GM10266 (cell line): ENCODE results near the gene TNFAIP3.

Experiments
- DNase-seq: peaks from one replicate; pipeline ENCODE4 v3.0.0; 2012; ENCODE audit errors: extremely low spot score
- CTCF ChIP-seq: IDR thresholded peaks from 2 replicates; pipeline ENCODE4 v1.5.1; 2012; ENCODE audit warnings: mild to moderate bottlenecking, low read depth; ENCODE audit not compliant: control insufficient read depth, insufficient read depth; ENCODE audit errors: missing control alignments

Gene TNFAIP3

GRCh38 chr6:137923866-137924653, 57.0 kb downstream of the TNFAIP3 start:
- TF ChIP-seq CTCF = no peak
- no peak for DNase-seq

- no peak for TF ChIP-seq CTCF
- no peak for DNase-seq
Observed at GRCh38 chr6:137925141-137925698, 58.2 kb downstream of the TNFAIP3 start.

- no peak for DNase-seq
- no peak for TF ChIP-seq CTCF
Observed at GRCh38 chr6:137926207-137926731, 59.2 kb downstream of the TNFAIP3 start.

- no peak for TF ChIP-seq CTCF
- no peak for DNase-seq
Observed at GRCh38 chr6:137926985-137927384, 59.9 kb downstream of the TNFAIP3 start.

- TF ChIP-seq CTCF = no peak
- peak; percentile 63 for DNase-seq
Observed at GRCh38 chr6:137927777-137928218, 60.7 kb downstream of the TNFAIP3 start.

- DNase-seq = no peak
- TF ChIP-seq CTCF = no peak
Observed at GRCh38 chr6:137928286-137928685, 61.2 kb downstream of the TNFAIP3 start.

GRCh38 chr6:137931849-137932465, 64.9 kb downstream of the TNFAIP3 start:
- no peak for DNase-seq
- no peak for TF ChIP-seq CTCF
